KOPT-K1 (cell line): ENCODE measurements around the gene RTTN.

ENCODE experiments used
- H3K27ac ChIP-seq: fragments of 200-600 bp; sonication (generic); 2 replicates; pipeline ENCODE4 v1.5.1; 2016; ENCODE audit warnings: antibody characterized with exemption, mild to moderate bottlenecking, low read depth, low read length; ENCODE audit not compliant: poor library complexity, severe bottlenecking
- H3K36me3 ChIP-seq: fragments of 200-600 bp; sonication (generic); 2 replicates; pipeline ENCODE4 v1.5.1; 2017; ENCODE audit warnings: antibody characterized with exemption, mild to moderate bottlenecking, low read length, moderate library complexity; ENCODE audit not compliant: insufficient read depth
- H3K9me3 ChIP-seq: fragments of 200-600 bp; sonication (generic); 2 replicates; pipeline ENCODE4 v1.5.1; 2017; ENCODE audit warnings: antibody characterized with exemption, low read length, mild to moderate bottlenecking; ENCODE audit not compliant: insufficient read depth, poor library complexity, severe bottlenecking

Gene RTTN

DNA sequence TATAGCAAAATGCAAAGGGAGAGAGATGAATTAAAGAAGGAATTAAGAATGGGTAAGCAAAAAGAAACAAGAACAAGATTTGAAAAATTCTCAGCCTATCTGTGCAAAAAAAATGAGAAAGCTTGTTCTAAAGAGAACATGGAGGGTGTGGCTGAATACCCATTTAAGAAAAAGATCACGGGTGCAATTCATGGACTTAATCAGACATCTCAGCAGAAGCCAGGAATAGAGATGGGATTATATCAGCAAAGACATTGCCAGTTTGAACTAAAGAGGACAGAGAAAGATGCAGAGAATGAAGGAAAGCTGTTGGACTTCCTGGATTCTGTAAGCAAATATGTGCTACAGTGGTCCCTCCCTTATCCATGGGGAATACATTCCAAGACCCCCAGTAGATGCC, 115.6 kb downstream of the RTTN start:
- Histone ChIP-seq H3K27ac (no peak overlapping the region), H3K9me3 (no peaks in the 10 kb centered on the region), H3K36me3 (peaks cover 72% of the 10 kb centered on the region)

- Histone ChIP-seq H3K27ac (no peak overlapping the region), H3K9me3 (no peaks in the 10 kb centered on the region), H3K36me3 (peaks cover 73% of the 10 kb centered on the region)
Observed at GRCh38 chr18:70086085-70086484, 119.4 kb downstream of the RTTN start.

GRCh38 chr18:70085641-70086040, 119.8 kb downstream of the RTTN start:
- peaks cover 73% of the 10 kb centered on the region for H3K36me3 ChIP-seq
- H3K27ac ChIP-seq, result no peak overlapping the region
- H3K9me3 ChIP-seq, result no peaks in the 10 kb centered on the region

GRCh38 chr18:70082430-70082829, 123.1 kb downstream of the RTTN start:
- no peaks in the 10 kb centered on the region for H3K9me3 ChIP-seq
- peaks cover 53% of the 10 kb centered on the region for H3K36me3 ChIP-seq
- H3K27ac ChIP-seq, result no peak overlapping the region

DNA sequence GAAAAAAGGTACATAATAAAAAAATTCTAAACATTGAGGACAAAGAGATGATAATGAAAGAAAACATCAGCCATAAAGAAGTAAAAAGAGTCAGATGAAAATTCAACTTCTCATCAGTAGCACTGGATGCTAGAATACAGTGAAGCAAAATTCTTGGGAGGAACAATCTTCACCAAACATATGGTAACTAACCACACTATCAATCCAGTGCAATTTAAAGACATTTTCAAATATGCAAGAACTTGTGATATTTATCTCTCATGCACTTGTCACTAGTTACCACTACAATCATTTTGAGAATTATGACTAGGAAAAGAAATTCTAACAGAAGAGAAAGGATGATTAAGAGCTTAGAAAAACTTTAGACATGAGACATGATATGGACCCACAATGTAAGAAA, 127.4 kb downstream of the RTTN start:
- Histone ChIP-seq H3K27ac (no peak overlapping the region), H3K36me3 (peaks cover 43% of the 10 kb centered on the region), H3K9me3 (no peaks in the 10 kb centered on the region)

- H3K27ac ChIP-seq, result no peak overlapping the region
- H3K36me3 ChIP-seq, result peaks cover 37% of the 10 kb centered on the region
Observed at GRCh38 chr18:70075906-70076305, 129.6 kb downstream of the RTTN start.

DNA sequence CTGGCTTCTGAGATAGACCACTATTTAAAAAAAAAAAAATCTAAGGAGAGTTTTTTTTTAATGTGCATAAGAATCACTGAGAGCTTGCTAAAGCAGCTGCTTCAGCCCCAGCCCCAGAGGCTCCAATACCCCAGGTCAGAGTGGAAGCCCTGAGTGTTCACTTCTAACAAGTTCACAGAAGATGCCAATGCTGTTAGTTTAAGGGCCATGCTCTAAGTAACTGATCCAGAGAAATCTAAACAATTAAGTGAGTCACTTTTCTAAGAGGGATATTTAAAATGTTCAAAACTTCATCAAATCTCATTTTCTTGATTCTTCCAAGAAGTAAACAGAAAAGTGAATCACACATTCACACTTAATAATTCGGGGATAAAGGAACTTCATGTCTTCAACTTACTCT, 131.4 kb downstream of the RTTN start:
- Histone ChIP-seq H3K27ac (no peak overlapping the region), H3K36me3 (peaks cover 35% of the 10 kb centered on the region), H3K9me3 (no peaks in the 10 kb centered on the region)

More at GRCh38 chr18:70075906-70076305, 129.6 kb downstream of the RTTN start:
- no peaks in the 10 kb centered on the region for H3K9me3 ChIP-seq

GRCh38 chr18:70073432-70073831, 132.1 kb downstream of the RTTN start:
- H3K9me3 ChIP-seq, result no peaks in the 10 kb centered on the region
- H3K36me3 ChIP-seq, result peaks cover 41% of the 10 kb centered on the region
- no peak overlapping the region for H3K27ac ChIP-seq

DNA sequence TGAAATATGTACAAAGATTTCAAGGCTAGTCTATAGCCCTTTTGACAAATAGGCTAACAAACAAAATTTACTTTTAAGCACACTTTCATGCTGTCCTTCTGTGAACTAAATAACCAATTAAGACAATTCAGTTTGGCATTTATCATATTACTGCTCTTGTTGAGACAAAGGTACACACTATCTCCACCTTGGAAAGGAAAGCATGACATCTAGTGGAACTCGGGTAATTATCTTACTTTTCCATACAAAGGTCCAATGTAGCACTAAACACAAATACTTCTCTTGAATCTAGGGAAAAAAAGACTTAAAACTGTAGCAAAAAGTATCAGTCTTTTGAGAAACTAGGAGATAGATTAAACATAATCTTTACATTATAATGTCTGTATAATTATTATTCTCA, 132.8 kb downstream of the RTTN start:
- no peaks in the 10 kb centered on the region for H3K9me3 ChIP-seq
- peaks cover 45% of the 10 kb centered on the region for H3K36me3 ChIP-seq
- no peak overlapping the region for H3K27ac ChIP-seq

DNA sequence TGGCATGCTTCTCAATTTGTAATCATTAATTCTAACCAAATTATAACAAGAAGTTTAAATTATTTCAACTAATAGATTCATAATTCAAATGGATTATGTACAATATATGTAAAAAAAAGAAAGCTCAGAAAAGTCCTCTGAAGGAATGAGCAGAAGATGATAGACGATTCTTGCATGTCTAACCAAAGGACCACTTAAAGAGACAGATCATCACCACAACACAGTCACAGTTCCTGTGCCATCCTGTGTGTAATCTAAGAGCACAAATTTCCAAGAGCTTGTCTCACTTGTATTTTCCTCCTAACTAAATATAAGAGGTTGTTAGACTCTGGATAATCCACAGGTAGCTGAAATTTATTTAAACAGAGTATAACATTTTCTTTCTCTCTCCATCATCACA, 135.5 kb downstream of the RTTN start:
- Histone ChIP-seq H3K27ac (no peak overlapping the region), H3K36me3 (peaks cover 59% of the 10 kb centered on the region), H3K9me3 (no peaks in the 10 kb centered on the region)

- Histone ChIP-seq H3K9me3 (no peaks in the 10 kb centered on the region), H3K36me3 (peaks cover 63% of the 10 kb centered on the region), H3K27ac (no peak overlapping the region)
Observed at GRCh38 chr18:70069382-70069781, 136.1 kb downstream of the RTTN start.

DNA sequence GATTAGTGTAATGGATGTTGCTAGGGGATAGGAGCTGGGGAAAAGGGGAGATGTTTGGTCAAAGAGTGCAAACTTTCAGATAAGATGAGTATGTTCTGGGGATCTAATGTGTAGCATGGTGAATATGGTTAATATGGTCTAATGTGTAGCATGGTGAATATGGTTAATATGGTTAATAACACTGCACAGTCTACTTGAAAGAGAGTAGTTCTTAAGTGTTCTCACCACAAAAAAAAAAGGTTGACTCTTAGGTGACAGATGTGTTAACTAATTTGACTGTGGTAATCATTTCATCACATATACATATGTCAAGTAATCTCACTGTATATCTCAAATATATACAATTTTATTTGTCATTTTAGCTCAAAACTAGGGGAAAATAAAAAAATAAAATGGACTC, 136.5 kb downstream of the RTTN start:
- H3K9me3 ChIP-seq, result no peaks in the 10 kb centered on the region
- no peak overlapping the region for H3K27ac ChIP-seq
- H3K36me3 ChIP-seq, result peaks cover 62% of the 10 kb centered on the region

- Histone ChIP-seq H3K27ac (no peak overlapping the region), H3K9me3 (no peaks in the 10 kb centered on the region), H3K36me3 (peaks cover 78% of the 10 kb centered on the region)
Observed at GRCh38 chr18:70059684-70060083, 145.8 kb downstream of the RTTN start.

GRCh38 chr18:70058916-70059315, 146.6 kb downstream of the RTTN start:
- Histone ChIP-seq H3K27ac (no peak overlapping the region), H3K9me3 (no peaks in the 10 kb centered on the region), H3K36me3 (peaks cover 77% of the 10 kb centered on the region)

DNA sequence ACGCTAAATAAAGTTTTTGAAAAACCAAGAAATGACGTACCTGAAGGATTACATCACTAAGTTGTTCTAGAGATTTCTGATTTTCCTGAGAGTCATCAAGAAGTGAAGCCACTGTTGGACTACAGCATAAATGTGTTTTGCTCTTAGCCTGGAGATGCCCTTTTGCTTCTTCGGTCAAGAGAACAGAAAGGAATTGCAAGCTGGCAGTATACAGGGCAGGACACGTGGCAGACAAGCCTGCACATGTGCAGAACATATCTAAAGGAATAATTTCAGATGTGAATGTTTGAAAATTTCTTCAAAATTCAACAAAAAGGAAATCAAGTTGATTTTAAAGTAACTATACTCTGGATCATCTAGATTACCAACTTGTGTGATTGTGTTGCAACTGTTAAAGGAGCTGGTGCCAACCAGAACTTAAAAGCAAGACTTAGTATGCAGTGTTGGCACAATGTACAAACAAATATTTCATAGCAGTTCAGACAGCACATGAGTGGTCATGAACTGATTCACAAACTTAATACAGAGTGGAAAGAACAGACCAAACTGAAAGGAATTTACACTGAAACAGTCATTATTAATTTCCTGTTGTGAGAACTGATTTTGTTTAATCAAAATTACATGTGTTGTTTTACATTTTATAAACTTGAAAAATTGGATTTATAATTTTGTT, 157.4 kb downstream of the RTTN start:
- peaks cover 47% of the 10 kb centered on the region for H3K36me3 ChIP-seq
- H3K9me3 ChIP-seq, result no peaks in the 10 kb centered on the region
- no peak overlapping the region for H3K27ac ChIP-seq

- Histone ChIP-seq H3K36me3 (peaks cover 49% of the 10 kb centered on the region), H3K9me3 (no peaks in the 10 kb centered on the region), H3K27ac (no peak overlapping the region)
Observed at GRCh38 chr18:70046796-70047195, 158.7 kb downstream of the RTTN start.
